Measurements from ENCODE around the gene PHF21A.
"Not testable (repeated sequence)": the region's sequence is repeated elsewhere in the genome, so short reads cannot be mapped to it uniquely, and the experiment has no call there.

PHF21A gene

GRCh38 chr11:46120346-46121300, 631 bp downstream of the PHF21A start:
- H2AFZ ChIP-seq (ENCODE audit: low read length, unreplicated experiment) = peak overlapping the region; percentile 53
- peaks cover 29% of the 10 kb centered on the region for H3K4me1 ChIP-seq (ENCODE audit: control insufficient read depth, insufficient read depth, low read length, unreplicated experiment)
- H3K79me2 ChIP-seq (ENCODE audit: control insufficient read depth, insufficient read depth, low read length, unreplicated experiment) = peaks cover 42% of the 10 kb centered on the region
- peak overlapping the region; percentile 65 for H3K27ac ChIP-seq (ENCODE audit: low read depth, low read length)
- no peaks in the 10 kb centered on the region for H3K36me3 ChIP-seq (ENCODE audit: insufficient read depth, low read length)
- no peaks in the 10 kb centered on the region for H3K27me3 ChIP-seq (ENCODE audit: insufficient read depth, low read length)
- H3K4me3 ChIP-seq (ENCODE audit: low read depth, low read length) = peak overlapping the region; percentile 96

- peaks cover 50% of the 10 kb centered on the region for H3K79me2 ChIP-seq (ENCODE audit: control insufficient read depth, insufficient read depth, low read length, unreplicated experiment)
- no peaks in the 10 kb centered on the region for H3K27me3 ChIP-seq (ENCODE audit: insufficient read depth, low read length)
- no peaks in the 10 kb centered on the region for H3K36me3 ChIP-seq (ENCODE audit: insufficient read depth, low read length)
- peak overlapping the region; percentile 35 for H2AFZ ChIP-seq (ENCODE audit: low read length, unreplicated experiment)
- peak overlapping the region; percentile 96 for H3K4me3 ChIP-seq (ENCODE audit: low read depth, low read length)
- H3K27ac ChIP-seq (ENCODE audit: low read depth, low read length) = peak overlapping the region; percentile 68
- peaks cover 38% of the 10 kb centered on the region for H3K4me1 ChIP-seq (ENCODE audit: control insufficient read depth, insufficient read depth, low read length, unreplicated experiment)
These were observed 1.7 kb downstream of the PHF21A start for GRCh38 chr11:46119352-46120216.

DNA sequence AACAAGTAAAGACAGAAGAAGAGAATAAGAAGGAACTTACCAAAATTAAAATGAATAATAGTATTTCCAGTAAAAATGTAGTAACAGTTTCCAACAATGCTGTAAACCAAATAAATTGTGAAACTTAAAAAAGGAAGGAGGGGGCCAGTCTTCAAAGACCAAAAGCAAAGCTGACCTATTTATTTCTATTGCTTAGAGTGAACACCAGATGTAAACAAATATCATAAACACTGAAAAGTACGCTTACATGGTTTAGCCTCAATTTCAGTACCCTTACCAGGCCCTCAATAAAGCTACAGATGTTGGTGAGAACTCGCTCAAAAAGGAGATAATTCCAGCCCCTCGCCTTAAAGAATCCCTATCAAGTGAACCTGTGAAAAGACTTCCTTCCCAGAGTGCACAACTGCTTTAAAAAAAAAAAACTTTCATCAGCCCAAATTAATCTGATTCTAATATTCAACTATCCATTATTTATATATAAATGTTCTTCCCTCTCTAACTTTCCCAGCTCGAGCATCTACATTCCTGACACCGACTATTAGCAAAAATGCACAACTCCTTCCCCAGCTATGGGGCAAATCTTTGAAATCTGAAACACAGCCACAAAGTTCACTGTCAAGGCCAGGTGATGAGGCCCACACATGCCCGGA, 2.4 kb downstream of the PHF21A start:
- peak overlapping the region; percentile 96 for H3K4me3 ChIP-seq (ENCODE audit: low read depth, low read length)
- H3K79me2 ChIP-seq (ENCODE audit: control insufficient read depth, insufficient read depth, low read length, unreplicated experiment) = peaks cover 57% of the 10 kb centered on the region
- peaks cover 38% of the 10 kb centered on the region for H3K4me1 ChIP-seq (ENCODE audit: control insufficient read depth, insufficient read depth, low read length, unreplicated experiment)
- no peaks in the 10 kb centered on the region for H3K27me3 ChIP-seq (ENCODE audit: insufficient read depth, low read length)
- peak overlapping the region; percentile 35 for H2AFZ ChIP-seq (ENCODE audit: low read length, unreplicated experiment)
- H3K36me3 ChIP-seq (ENCODE audit: insufficient read depth, low read length) = no peaks in the 10 kb centered on the region
- H3K27ac ChIP-seq (ENCODE audit: low read depth, low read length) = peak overlapping the region; percentile 68

DNA sequence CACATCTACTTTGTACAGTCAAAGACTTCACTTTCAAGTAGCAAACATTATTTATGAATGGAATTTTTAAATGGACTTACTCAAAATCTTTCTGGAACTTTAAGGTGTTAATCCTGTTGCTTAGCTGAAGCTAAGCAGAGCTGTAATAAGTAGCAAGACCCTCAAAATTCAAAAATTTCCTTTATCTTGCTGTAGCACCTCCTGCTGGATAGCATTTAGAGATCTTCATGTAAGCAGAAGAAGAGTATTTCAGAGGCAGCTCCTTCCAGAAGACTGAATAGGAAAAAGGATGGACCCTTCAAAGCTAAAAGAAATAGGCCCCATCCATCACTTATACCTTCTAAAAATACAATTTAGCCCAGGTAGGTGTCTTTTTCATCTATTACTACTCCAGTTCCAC, 3.4 kb downstream of the PHF21A start:
- H3K27me3 ChIP-seq (ENCODE audit: insufficient read depth, low read length) = no peaks in the 10 kb centered on the region
- peaks cover 62% of the 10 kb centered on the region for H3K79me2 ChIP-seq (ENCODE audit: control insufficient read depth, insufficient read depth, low read length, unreplicated experiment)
- H3K27ac ChIP-seq (ENCODE audit: low read depth, low read length) = no peak overlapping the region
- H3K4me3 ChIP-seq (ENCODE audit: low read depth, low read length) = peak overlapping the region; percentile 96
- no peaks in the 10 kb centered on the region for H3K36me3 ChIP-seq (ENCODE audit: insufficient read depth, low read length)
- H3K4me1 ChIP-seq (ENCODE audit: control insufficient read depth, insufficient read depth, low read length, unreplicated experiment) = peaks cover 31% of the 10 kb centered on the region
- no peak overlapping the region for H2AFZ ChIP-seq (ENCODE audit: low read length, unreplicated experiment)

GRCh38 chr11:46116712-46117037, 4.6 kb downstream of the PHF21A start:
- Histone ChIP-seq H3K4me1 (ENCODE audit: control insufficient read depth, insufficient read depth, low read length, unreplicated experiment) (peaks cover 31% of the 10 kb centered on the region), H3K79me2 (ENCODE audit: control insufficient read depth, insufficient read depth, low read length, unreplicated experiment) (peaks cover 74% of the 10 kb centered on the region)
- not testable (repeated sequence) for H3K27me3 ChIP-seq (ENCODE audit: insufficient read depth, low read length); H3K27ac ChIP-seq (ENCODE audit: low read depth, low read length); H2AFZ ChIP-seq (ENCODE audit: low read length, unreplicated experiment); H3K4me3 ChIP-seq (ENCODE audit: low read depth, low read length); H3K36me3 ChIP-seq (ENCODE audit: insufficient read depth, low read length)

DNA sequence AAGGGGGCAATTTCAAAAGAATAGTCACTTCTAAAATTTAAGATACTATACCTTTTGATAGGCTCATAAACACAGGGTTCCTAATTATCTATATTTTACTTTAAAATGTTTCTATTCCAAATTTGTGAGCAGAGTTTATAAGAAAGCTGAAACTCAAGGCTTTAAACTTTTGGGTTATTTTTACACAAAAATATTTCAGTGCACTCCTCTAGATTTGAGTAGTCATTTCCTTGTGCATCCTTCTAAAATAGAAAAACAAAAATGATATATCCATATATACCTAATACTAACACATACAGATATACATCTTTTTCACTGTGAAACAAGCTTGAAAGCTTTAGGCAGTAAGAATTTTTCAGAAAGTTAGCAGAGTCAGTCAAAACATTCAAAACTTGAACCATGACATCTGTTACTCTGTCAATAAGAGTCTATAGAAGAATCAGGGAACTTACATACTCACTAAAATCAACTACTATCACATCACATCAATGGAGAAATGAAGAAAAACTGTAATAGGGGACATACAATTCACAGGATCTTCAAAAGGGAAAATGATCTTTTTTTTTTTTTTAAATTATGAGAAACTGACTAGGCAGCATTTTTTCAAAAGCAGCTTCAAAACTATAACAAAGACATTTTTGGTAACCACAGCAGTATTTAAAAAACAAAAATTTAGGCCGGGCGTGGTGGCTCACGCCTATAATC, 5.1 kb downstream of the PHF21A start:
- Histone ChIP-seq H3K4me3 (ENCODE audit: low read depth, low read length) (peak overlapping the region; percentile 31), H3K79me2 (ENCODE audit: control insufficient read depth, insufficient read depth, low read length, unreplicated experiment) (peaks cover 79% of the 10 kb centered on the region), H3K36me3 (ENCODE audit: insufficient read depth, low read length) (no peaks in the 10 kb centered on the region), H3K27me3 (ENCODE audit: insufficient read depth, low read length) (no peaks in the 10 kb centered on the region), H3K4me1 (ENCODE audit: control insufficient read depth, insufficient read depth, low read length, unreplicated experiment) (peaks cover 31% of the 10 kb centered on the region), H2AFZ (ENCODE audit: low read length, unreplicated experiment) (no peak overlapping the region), H3K27ac (ENCODE audit: low read depth, low read length) (no peak overlapping the region)

- H3K27ac ChIP-seq (ENCODE audit: low read depth, low read length) = no peak overlapping the region
- H3K4me1 ChIP-seq (ENCODE audit: control insufficient read depth, insufficient read depth, low read length, unreplicated experiment) = peaks cover 31% of the 10 kb centered on the region
- no peaks in the 10 kb centered on the region for H3K27me3 ChIP-seq (ENCODE audit: insufficient read depth, low read length)
- H2AFZ ChIP-seq (ENCODE audit: low read length, unreplicated experiment) = no peak overlapping the region
- H3K79me2 ChIP-seq (ENCODE audit: control insufficient read depth, insufficient read depth, low read length, unreplicated experiment) = peaks cover 81% of the 10 kb centered on the region
- H3K36me3 ChIP-seq (ENCODE audit: insufficient read depth, low read length) = no peaks in the 10 kb centered on the region
- no peak overlapping the region for H3K4me3 ChIP-seq (ENCODE audit: low read depth, low read length)
These were observed 6.3 kb downstream of the PHF21A start for GRCh38 chr11:46114961-46115360.

- no peak overlapping the region for H3K27ac ChIP-seq (ENCODE audit: low read depth, low read length)
- no peak overlapping the region for H2AFZ ChIP-seq (ENCODE audit: low read length, unreplicated experiment)
- H3K27me3 ChIP-seq (ENCODE audit: insufficient read depth, low read length) = no peaks in the 10 kb centered on the region
- H3K79me2 ChIP-seq (ENCODE audit: control insufficient read depth, insufficient read depth, low read length, unreplicated experiment) = peaks cover 79% of the 10 kb centered on the region
- peaks cover 31% of the 10 kb centered on the region for H3K4me1 ChIP-seq (ENCODE audit: control insufficient read depth, insufficient read depth, low read length, unreplicated experiment)
- H3K4me3 ChIP-seq (ENCODE audit: low read depth, low read length) = no peak overlapping the region
- H3K36me3 ChIP-seq (ENCODE audit: insufficient read depth, low read length) = no peaks in the 10 kb centered on the region
These were observed 6.9 kb downstream of the PHF21A start for GRCh38 chr11:46114378-46114777.

DNA sequence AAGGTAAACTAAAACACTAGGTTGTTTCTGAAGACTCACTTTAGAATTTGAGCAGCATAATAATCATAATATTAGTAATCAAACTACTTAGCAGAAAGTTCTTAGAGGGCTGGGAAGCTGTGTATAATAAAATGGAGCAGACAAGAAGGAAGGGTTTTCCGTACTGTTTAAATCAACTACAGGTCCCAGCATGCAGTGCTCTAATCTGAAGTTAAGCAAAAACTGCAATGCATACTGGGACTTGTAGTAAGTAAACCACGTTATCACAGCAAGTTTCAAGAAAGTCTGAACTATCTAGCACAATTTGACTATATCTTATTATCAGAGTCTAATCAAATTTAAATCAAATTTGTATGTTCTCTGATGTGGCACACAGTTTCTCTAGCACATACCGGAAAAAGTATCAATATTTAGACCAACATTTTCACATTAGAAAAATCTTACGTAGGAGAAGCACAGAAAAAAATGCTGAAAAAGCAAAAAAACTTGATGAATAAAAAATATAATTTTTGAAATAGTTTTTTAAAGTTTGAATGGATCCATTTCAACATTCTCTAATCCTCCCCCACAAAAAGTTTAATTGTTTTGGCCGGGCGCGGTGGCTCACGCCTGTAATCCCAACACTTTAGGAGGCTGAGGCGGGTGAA, 8.2 kb downstream of the PHF21A start:
- Histone ChIP-seq H3K27ac (ENCODE audit: low read depth, low read length) (no peak overlapping the region), H3K79me2 (ENCODE audit: control insufficient read depth, insufficient read depth, low read length, unreplicated experiment) (peaks cover 74% of the 10 kb centered on the region), H3K36me3 (ENCODE audit: insufficient read depth, low read length) (no peaks in the 10 kb centered on the region), H3K4me3 (ENCODE audit: low read depth, low read length) (no peak overlapping the region), H3K27me3 (ENCODE audit: insufficient read depth, low read length) (no peaks in the 10 kb centered on the region), H2AFZ (ENCODE audit: low read length, unreplicated experiment) (no peak overlapping the region), H3K4me1 (ENCODE audit: control insufficient read depth, insufficient read depth, low read length, unreplicated experiment) (peaks cover 26% of the 10 kb centered on the region)

Measured in ACC112 (cell line).